Measurements from ENCODE around the gene BAIAP2.
A peak's percentile ranks its signal among the peaks of the same experiment; 100 is the strongest.

DNA sequence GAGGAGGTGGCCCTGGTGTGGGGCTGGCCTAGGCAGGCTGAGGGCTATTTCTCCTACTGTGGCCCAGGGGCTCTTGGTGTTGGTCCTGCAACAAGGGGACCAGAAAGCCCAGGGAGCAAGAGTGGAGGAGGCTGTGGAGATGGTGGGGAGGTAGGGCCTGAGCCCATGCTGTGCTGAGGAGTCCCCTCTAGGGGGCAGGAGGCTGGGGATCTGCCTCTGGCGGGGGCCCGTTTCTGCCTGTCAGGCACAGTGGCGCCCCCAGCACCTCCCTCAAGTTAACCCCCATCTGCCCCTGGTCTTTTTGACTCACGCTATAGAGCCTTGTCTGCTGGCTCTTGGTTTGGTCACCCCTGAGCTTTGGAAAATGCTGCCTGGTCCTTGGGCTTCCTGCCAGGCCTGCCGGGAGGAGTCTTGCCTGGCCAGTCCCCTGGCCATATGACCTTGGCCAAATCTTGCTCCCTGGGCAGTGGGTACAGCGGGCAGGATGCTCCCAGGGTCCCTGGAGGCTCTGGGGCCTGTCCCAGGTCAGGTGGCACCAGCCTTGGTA lies 5.9 kb downstream of the BAIAP2 start:
- TF ChIP-seq, protein P1, sequence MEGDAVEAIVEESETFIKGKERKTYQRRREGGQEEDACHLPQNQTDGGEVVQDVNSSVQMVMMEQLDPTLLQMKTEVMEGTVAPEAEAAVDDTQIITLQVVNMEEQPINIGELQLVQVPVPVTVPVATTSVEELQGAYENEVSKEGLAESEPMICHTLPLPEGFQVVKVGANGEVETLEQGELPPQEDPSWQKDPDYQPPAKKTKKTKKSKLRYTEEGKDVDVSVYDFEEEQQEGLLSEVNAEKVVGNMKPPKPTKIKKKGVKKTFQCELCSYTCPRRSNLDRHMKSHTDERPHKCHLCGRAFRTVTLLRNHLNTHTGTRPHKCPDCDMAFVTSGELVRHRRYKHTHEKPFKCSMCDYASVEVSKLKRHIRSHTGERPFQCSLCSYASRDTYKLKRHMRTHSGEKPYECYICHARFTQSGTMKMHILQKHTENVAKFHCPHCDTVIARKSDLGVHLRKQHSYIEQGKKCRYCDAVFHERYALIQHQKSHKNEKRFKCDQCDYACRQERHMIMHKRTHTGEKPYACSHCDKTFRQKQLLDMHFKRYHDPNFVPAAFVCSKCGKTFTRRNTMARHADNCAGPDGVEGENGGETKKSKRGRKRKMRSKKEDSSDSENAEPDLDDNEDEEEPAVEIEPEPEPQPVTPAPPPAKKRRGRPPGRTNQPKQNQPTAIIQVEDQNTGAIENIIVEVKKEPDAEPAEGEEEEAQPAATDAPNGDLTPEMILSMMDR (conservative IDR thresholded peaks at IDR 0.05 in 1 of 2, IDR thresholded peaks at IDR 0.05 in 1 of 2; ENCODE audit: extremely low read depth in 1 of 2, insufficient read depth in 1 of 2, low read depth in 1 of 2, low read length in 2 of 2) = peak; percentile 34 to 52
- TF ChIP-seq EZH2 (IDR thresholded peaks at IDR 0.05; ENCODE audit: borderline replicate concordance, low read length) = no peak
